Activated T-cell treated with anti-CD3 and anti-CD28 coated beads, Interleukin-2, amount 50 U/mL, for 48 hours (primary cell): ENCODE measurements around the gene PINLYP.
"Not testable (repeated sequence)": the region's sequence is repeated elsewhere in the genome, so short reads cannot be mapped to it uniquely, and the experiment has no call there.

Experiments used
- DNase-seq, 2 experiments: peaks; one replicate each; pipeline ENCODE4 v3.0.0-alpha.2; 2020

The PINLYP gene

GRCh38 chr19:43575156-43575950 is at the start of gene PINLYP, which contains the start of gene XRCC1:
PINLYP (plus strand) TSS chr19:43575801; CDS start chr19:43577192, 1,391 bp downstream.
XRCC1 (minus strand) TSS chr19:43575527; CDS start chr19:43575458, 69 bp downstream.
- peak; percentile 95 to 97 for DNase-seq

DNA sequence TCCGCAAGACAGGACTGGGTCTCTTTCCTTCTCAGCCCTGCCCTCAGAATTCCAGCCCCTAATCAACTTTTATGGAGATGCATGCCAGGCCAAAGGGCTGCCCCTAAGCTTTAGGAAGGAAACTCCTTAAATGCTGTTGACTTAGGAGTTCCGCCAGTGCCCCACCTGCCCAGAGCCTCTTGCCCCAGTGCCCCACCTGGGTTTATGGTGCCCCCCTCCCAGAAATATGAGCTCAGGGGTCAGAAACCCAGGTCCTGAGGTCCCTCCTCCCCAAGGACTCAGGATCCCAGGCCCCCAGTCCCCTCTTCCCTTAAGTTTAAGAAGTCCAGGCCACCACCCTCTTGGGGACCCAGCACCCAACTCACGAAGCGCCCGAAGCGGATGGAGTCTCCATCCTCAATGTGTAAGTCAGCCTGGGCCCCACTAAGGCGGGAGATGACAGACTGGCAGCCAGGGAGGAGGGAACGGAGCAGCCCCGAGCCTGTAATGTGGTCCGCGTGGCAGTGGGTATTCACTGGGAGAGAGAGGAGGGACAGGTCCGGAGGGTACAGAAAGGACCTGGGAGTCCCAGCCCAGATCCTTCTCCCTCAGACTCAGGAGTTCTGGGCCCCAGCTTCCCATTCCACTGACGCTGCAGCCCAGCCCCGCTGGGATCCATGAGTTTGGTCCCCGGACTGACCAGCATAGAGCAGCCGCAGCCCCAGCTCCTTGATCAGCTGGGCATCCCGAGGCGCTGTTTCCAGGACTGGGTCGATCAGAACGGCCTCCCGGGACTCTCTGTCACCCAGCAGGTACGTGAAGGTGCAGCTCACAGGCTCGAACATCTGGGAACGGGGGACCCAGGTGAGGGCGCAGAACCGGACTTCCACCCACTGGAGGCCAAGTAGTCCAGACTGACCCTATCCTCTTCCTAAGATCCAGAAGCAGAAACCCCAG is 49.5 kb upstream of the PINLYP start:
- DNase-seq: peak; percentile 56 to 63

- peak; percentile 88 to 90 for DNase-seq
Observed at GRCh38 chr19:43526884-43527859, 48.4 kb upstream of the PINLYP start, which contains the start of gene ETHE1. ETHE1 (minus strand) TSS chr19:43527201; CDS start chr19:43527177, 24 bp downstream.

- no peak for DNase-seq
Observed at GRCh38 chr19:43527860-43528622, 47.6 kb upstream of the PINLYP start.

- no peak for DNase-seq
Observed at GRCh38 chr19:43532571-43532961, 43.0 kb upstream of the PINLYP start.

- DNase-seq: peak; percentile 91
Observed at GRCh38 chr19:43532962-43533545, 42.5 kb upstream of the PINLYP start, which contains the start of gene ZNF575. ZNF575 (plus strand) TSS chr19:43533188; CDS start chr19:43534423, 1,235 bp downstream.

DNA sequence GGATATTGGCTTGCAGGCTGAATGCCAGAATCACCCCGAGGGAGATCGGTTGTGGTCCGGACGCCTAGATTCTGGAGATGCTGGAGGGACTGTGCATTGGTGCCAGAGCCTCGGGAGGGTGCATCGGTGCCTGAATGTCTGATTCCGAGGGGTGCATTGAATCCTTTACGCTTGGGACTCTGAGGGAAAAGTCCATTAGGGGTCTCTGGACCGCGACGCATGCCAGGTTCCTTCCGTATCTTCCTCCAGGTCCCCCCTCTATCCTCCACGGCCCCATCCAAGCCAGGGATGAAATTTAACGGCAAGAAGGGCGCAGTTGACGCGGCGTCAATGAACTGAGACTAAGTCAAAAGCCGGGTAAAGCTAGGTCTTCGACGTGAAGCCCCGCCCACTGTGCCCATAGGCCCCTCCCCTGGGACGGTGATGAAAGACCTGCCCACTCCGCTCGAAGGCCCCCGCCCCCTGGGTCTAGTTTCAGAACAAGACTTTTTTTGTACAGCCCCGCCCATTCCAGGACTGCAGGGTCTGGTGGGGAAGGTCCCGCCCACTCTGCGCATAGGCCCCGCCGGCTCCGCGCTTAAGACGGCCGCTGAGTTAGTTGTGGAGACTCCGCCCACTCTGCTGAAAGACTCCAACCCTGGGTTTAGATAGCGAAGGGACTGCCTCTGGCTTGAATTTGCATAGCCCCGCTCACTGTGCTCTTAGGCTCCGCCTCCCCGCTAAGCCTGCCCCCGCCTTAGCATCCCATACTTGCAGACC is 41.9 kb upstream of the PINLYP start:
- DNase-seq: peak; percentile 97

GRCh38 chr19:43534305-43534815 is 41.2 kb upstream of the PINLYP start:
- no peak for DNase-seq

- DNase-seq: peak; percentile 50 to 52
Observed at GRCh38 chr19:43534816-43535761, 40.5 kb upstream of the PINLYP start.

- no peak for DNase-seq
Observed at GRCh38 chr19:43538922-43539321, 36.7 kb upstream of the PINLYP start.

GRCh38 chr19:43540381-43540780 is 35.2 kb upstream of the PINLYP start:
- no peak for DNase-seq

DNA sequence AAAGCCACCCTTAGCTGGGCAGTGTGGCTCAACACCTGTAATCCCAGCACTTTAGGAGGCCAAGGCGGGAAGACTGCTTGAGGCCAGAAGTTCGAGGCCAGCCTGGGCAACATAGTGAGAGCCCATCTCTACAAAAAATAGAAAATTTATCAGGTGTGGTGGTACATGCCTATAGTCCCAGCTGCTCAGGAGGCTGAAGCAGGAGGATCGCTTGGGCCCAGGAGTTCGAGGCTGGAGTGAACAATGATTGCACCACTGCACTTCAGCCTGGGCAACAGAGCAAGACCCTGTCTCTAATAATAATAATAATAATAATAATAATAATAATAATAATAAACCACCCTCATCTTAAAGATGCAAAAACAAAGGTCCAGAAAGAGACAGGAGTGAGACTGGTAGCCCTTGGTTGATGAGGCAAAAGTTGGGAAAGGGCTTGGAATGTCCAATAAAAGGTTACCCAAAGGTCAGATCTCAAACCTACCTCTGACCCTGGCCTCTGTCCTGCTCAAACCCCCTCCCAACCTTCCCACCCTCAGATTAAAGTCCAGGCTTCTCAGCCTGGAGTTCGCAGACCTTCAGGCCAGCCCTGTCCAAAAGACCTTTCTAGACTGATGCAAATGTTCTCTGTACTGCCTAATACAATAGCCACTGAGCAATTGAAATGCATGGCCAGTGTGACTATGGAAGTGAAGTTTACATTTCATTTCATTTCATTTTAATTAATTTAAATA is 33.5 kb upstream of the PINLYP start:
- no peak for DNase-seq

GRCh38 chr19:43544077-43544476 is 31.5 kb upstream of the PINLYP start:
- DNase-seq: no peak

DNA sequence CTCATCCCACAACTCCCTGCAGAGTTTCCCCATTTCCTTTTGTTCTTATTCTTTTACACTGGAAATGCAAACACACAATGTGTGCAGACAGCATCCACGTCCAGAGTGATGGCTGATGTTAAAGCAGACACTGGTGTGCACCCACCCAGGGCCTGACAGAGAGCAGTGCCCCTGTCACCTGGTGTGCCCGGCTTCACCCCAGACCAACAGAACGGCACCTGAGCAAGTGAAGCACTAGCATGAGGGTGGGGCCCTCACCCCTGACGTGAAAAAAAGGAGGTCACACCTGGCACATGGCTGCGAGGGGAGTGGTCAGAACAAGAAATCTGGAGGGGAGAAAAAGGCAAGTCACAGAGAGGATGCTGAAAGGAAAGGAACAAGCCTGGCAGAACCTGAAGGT is 30.3 kb upstream of the PINLYP start:
- no peak for DNase-seq

GRCh38 chr19:43545981-43546380 is 29.6 kb upstream of the PINLYP start:
- DNase-seq: no peak

GRCh38 chr19:43546581-43546980 is 29.0 kb upstream of the PINLYP start:
- no peak for DNase-seq

- DNase-seq: not testable (repeated sequence)
Observed at GRCh38 chr19:43547926-43548325, 27.7 kb upstream of the PINLYP start.

DNA sequence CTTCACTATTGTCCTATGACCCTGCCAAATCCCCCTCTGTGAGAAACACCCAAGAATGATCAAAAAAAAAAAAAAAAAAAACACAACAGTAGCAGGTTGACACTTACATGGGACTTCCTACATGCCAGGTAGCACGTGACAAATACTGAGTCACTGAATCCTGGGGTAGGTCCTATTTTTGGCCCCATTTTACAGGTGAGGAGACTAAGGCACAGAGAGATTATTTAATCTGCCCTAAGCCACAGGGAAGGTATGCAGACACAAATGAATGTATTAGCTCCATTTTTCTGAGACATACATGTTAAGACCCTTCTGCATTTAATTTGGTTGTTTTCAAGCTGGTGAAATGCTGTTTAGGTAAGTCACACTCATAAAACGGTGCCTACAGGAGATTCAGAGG is 26.9 kb upstream of the PINLYP start:
- DNase-seq: no peak
